Hepatocyte (in vitro differentiated cells): ENCODE measurements around the gene CHST8. TPM values are rescaled to one million over a fixed set of nuclear protein-coding genes. Genes with fewer than 3 reads are reported as not detected.

Experiments used
- DNase-seq: peaks from one replicate; pipeline ENCODE4 v3.0.0-alpha.2; 2016; ENCODE audit warnings: low spot score
- H2AFZ ChIP-seq: fragments of 200-600 bp; sonication (generic); 2 replicates; pipeline ENCODE4 v1.6.0; 2016; ENCODE audit warnings: antibody characterized with exemption, mild to moderate bottlenecking
- H3K27ac ChIP-seq: fragments of 200-600 bp; sonication (generic); 2 replicates; pipeline ENCODE4 v1.5.1; 2016; ENCODE audit warnings: mild to moderate bottlenecking
- H3K27me3 ChIP-seq: fragments of 200-600 bp; sonication (generic); 2 replicates; pipeline ENCODE4 v1.6.1; 2016
- H3K36me3 ChIP-seq: fragments of 200-600 bp; sonication (generic); replicated peaks from 2 replicates; pipeline ENCODE4 v1.5.1; 2016; ENCODE audit warnings: low read depth; ENCODE audit not compliant: insufficient read depth
- H3K4me1 ChIP-seq: fragments of 200-600 bp; sonication (generic); 2 replicates; pipeline ENCODE4 v1.5.1; 2016; ENCODE audit warnings: mild to moderate bottlenecking, moderate library complexity; ENCODE audit not compliant: insufficient read depth
- H3K4me2 ChIP-seq: fragments of 200-600 bp; sonication (generic); 2 replicates; pipeline ENCODE4 v1.6.0; 2016
- H3K4me3 ChIP-seq: fragments of 200-600 bp; sonication (generic); 2 replicates; pipeline ENCODE4 v1.5.1; 2016; ENCODE audit warnings: mild to moderate bottlenecking
- H3K79me2 ChIP-seq: fragments of 200-600 bp; sonication (generic); 2 replicates; pipeline ENCODE4 v1.6.0; 2017; ENCODE audit warnings: mild to moderate bottlenecking
- H3K9me2 ChIP-seq: fragments of 200-600 bp; sonication (generic); replicated peaks from 2 replicates; pipeline ENCODE4 v1.6.0; 2017; ENCODE audit warnings: mild to moderate bottlenecking; ENCODE audit not compliant: insufficient read depth
- H3K9me3 ChIP-seq: fragments of 200-600 bp; sonication (generic); 2 replicates; pipeline ENCODE4 v1.5.1; 2016; ENCODE audit warnings: low read depth, mild to moderate bottlenecking
- H4K20me1 ChIP-seq: fragments of 200-600 bp; sonication (generic); 2 replicates; pipeline ENCODE4 v1.6.0; 2016; ENCODE audit warnings: mild to moderate bottlenecking; ENCODE audit not compliant: insufficient read depth, poor library complexity, severe bottlenecking
- CTCF ChIP-seq: fragments of 200-600 bp; sonication (generic); IDR thresholded peaks from 2 replicates; pipeline ENCODE4 v1.5.1; 2016; ENCODE audit warnings: antibody characterized with exemption, mild to moderate bottlenecking; ENCODE audit not compliant: poor library complexity
- EZH2 ChIP-seq: fragments of 200-600 bp; sonication (generic); IDR thresholded peaks from 2 replicates; pipeline ENCODE4 v1.6.1; 2016; ENCODE audit warnings: antibody characterized with exemption, mild to moderate bottlenecking, borderline replicate concordance
- EZH2phosphoT487 ChIP-seq: fragments of 200-600 bp; sonication (generic); IDR thresholded peaks from one replicate; pipeline ENCODE4 v1.6.1; 2018; ENCODE audit warnings: antibody characterized with exemption, mild to moderate bottlenecking, low read depth, moderate library complexity; ENCODE audit not compliant: unreplicated experiment, severe bottlenecking
- WGBS: methylation state at CpG from one replicate; pipeline ENCODE4 v1.1.6; 2016; ENCODE audit warnings: low lambda C conversion rate; ENCODE audit errors: missing lambda C conversion rate; 5-methylcytosine and 5-hydroxymethylcytosine counted together
- polyA plus RNA-seq: library from polyadenylated mRNA; unstranded; fragments of >200 nt; fragmentation: Nextera tagmentation; extraction: Ambion mirVana; gene quantifications from 2 replicates; pipeline ENCODE4 v1.2.1, GENCODE V29; 2016
- total RNA-seq: library from RNA; depleted of rRNA; stranded (reverse); fragments of >200 nt; gene quantifications from 2 replicates; pipeline ENCODE4 v1.2.3, GENCODE V29; 2014

Gene CHST8
- total and polyA plus RNA-seq, 2 experiments from 2014 or later, result 0.07 to 0.89 TPM

- no peaks in the 10 kb centered on the region for H3K9me2 ChIP-seq
- WGBS, result 74% methylated on average over 11 of the region's 11 CpGs
- H3K36me3 ChIP-seq, result no peaks in the 10 kb centered on the region
- no peak overlapping the region for H2AFZ ChIP-seq
- no peak overlapping the region for H3K4me2 ChIP-seq
- H3K27ac ChIP-seq, result no peak overlapping the region
- no peaks in the 10 kb centered on the region for H4K20me1 ChIP-seq
- no peaks in the 10 kb centered on the region for H3K79me2 ChIP-seq
- no peak for TF ChIP-seq EZH2phosphoT487
- TF ChIP-seq EZH2, result no peak
- no peak for TF ChIP-seq CTCF
- H3K9me3 ChIP-seq, result no peaks in the 10 kb centered on the region
- H3K4me1 ChIP-seq, result no peaks in the 10 kb centered on the region
- peaks cover 14% of the 10 kb centered on the region for H3K27me3 ChIP-seq
- H3K4me3 ChIP-seq, result no peak overlapping the region
- no peak for DNase-seq
Observed at GRCh38 chr19:33612928-33613619, 8.7 kb upstream of the CHST8 start.

- no peaks in the 10 kb centered on the region for H3K4me1 ChIP-seq
- H3K9me3 ChIP-seq, result no peaks in the 10 kb centered on the region
- H3K79me2 ChIP-seq, result no peaks in the 10 kb centered on the region
- TF ChIP-seq EZH2 (no peak), CTCF (no peak), EZH2phosphoT487 (no peak)
- DNase-seq, result no peak
- no peak overlapping the region for H3K27ac ChIP-seq
- H2AFZ ChIP-seq, result no peak overlapping the region
- no peaks in the 10 kb centered on the region for H3K9me2 ChIP-seq
- H3K27me3 ChIP-seq, result peaks cover 15% of the 10 kb centered on the region
- WGBS, result 55% methylated on average over 3 of the region's 3 CpGs
- H3K4me2 ChIP-seq, result no peak overlapping the region
- H3K36me3 ChIP-seq, result no peaks in the 10 kb centered on the region
- no peaks in the 10 kb centered on the region for H4K20me1 ChIP-seq
- no peak overlapping the region for H3K4me3 ChIP-seq
Observed at GRCh38 chr19:33613620-33614000, 8.1 kb upstream of the CHST8 start.

GRCh38 chr19:33616346-33616745 is 5.4 kb upstream of the CHST8 start:
- Histone ChIP-seq H3K4me1 (no peaks in the 10 kb centered on the region), H4K20me1 (no peaks in the 10 kb centered on the region), H3K9me3 (no peaks in the 10 kb centered on the region), H3K4me2 (no peak overlapping the region), H3K36me3 (no peaks in the 10 kb centered on the region), H3K79me2 (no peaks in the 10 kb centered on the region), H2AFZ (no peak overlapping the region), H3K9me2 (no peaks in the 10 kb centered on the region), H3K4me3 (no peak overlapping the region), H3K27me3 (peaks cover 42% of the 10 kb centered on the region), H3K27ac (no peak overlapping the region)
- no peak for DNase-seq
- 92% methylated on average over 4 of the region's 4 CpGs for WGBS
- TF ChIP-seq EZH2 (no peak), EZH2phosphoT487 (no peak), CTCF (no peak)
